Muscle of leg (tissue), 16 donors: Measurements from ENCODE around the gene GJB5. TPM values are rescaled to one million over a fixed set of nuclear protein-coding genes. Genes with fewer than 3 reads are reported as not detected.

Experiments used
- DNase-seq: peaks from one replicate; pipeline ENCODE4 v3.0.0; 2013
- H3K27ac ChIP-seq: one replicate; pipeline ENCODE4 v1.5.1; 2013; ENCODE audit warnings: mild to moderate bottlenecking, low read length, control low read depth
- H3K27me3 ChIP-seq: one replicate; pipeline ENCODE4 v1.6.1; 2013; ENCODE audit warnings: low read length; ENCODE audit not compliant: control insufficient read depth, insufficient read depth
- H3K36me3 ChIP-seq: one replicate; pipeline ENCODE4 v1.6.1; 2013; ENCODE audit warnings: low read length; ENCODE audit not compliant: control insufficient read depth, insufficient read depth
- H3K4me1 ChIP-seq: one replicate; pipeline ENCODE4 v1.6.1; 2013; ENCODE audit warnings: low read length; ENCODE audit not compliant: control insufficient read depth, insufficient read depth
- H3K4me3 ChIP-seq: one replicate; pipeline ENCODE4 v1.5.1; 2013; ENCODE audit warnings: low read length, control low read depth
- H3K9me3 ChIP-seq: replicated peaks from 2 replicates; pipeline ENCODE4 v1.6.1; 2013; ENCODE audit warnings: low read depth, low read length; ENCODE audit not compliant: control insufficient read depth
- WGBS: methylation state at CpG from one replicate; pipeline ENCODE4 v1.1.5; 2013; ENCODE audit warnings: missing lambda C conversion rate; ENCODE audit not compliant: insufficient coverage; 5-methylcytosine and 5-hydroxymethylcytosine counted together
- long read RNA-seq, 11 donors: transcript quantifications; one replicate each; lab custom pipeline, GENCODE V29; 2026
- polyA plus RNA-seq, 8 donors: library from polyadenylated mRNA; unstranded; fragments of 120-200 nt; gene quantifications; one replicate each; pipeline versions ENCODE4 v1.2.1 to v1.2.3, GENCODE V29; 2013; ENCODE audit warnings: inconsistent platforms in 1 of 8, low replicate concordance in 1 of 8; ENCODE audit not compliant: insufficient read length in 8 of 8, insufficient read depth in 1 of 8
- total RNA-seq: library from RNA; stranded (reverse); fragments of 120-200 nt; gene quantifications from one replicate; pipeline ENCODE4 v1.2.4, GENCODE V29; 2013

Gene GJB5
- not detected for total RNA-seq
- 1 to 10 TPM in 1 of 8 donors, under 1 TPM in 4, not detected in 3; 0.26 to 3.2 (median 0.29) TPM for polyA plus RNA-seq
- long read RNA-seq, donor 1 = 0 reads
- long read RNA-seq, donor 2 = 0 reads
- long read RNA-seq, donor 3 = 0 reads
- long read RNA-seq, donor 4 = 0 reads
- long read RNA-seq, donor 5 = 0 reads
- long read RNA-seq, donor 6 = 0 reads
- long read RNA-seq, donor 7 = 0 reads
- long read RNA-seq, donor 8 = 0 reads
- long read RNA-seq, donor 9 = 0 reads
- long read RNA-seq, donor 10 = 0 reads
- long read RNA-seq, donor 11 = 0 reads

DNA sequence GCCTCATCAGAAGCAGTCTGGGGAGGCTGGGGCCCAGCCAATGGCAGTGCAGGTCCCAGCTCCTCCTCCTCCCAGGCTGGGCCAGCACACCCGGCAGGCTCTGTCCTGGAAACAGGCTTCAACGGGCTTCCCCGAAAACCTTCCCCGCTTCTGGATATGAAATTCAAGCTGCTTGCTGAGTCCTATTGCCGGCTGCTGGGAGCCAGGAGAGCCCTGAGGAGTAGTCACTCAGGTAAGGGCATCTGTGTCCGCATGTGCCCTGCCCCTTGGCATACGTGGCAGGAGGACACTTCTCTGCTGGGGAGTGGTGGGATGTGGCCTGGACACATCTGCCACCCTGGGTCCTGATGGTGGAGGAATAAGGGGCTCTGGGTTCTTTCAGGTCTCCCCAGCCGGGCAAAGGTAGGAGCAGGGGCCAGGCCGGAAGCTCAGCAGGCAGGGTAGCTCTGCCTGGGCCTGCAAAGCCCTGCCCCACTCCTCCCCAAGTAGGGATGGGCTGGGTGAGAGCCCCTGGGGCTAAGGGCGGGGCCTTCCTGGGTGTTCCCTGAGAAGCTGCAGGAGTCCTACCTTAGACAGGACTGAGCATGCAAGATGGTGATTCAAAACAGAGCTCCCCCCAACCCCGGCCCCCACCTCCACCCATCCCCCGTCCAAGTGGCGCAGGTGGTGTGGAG lies at the start of gene GJB5:
Gene GJB5 (plus strand): TSS at position 84 of the 674 bp plus-strand sequence. CDS start 2,284 bp downstream, outside the sequence.
- Histone ChIP-seq H3K4me1 (no peaks in the 10 kb centered on the region), H3K4me3 (no peak within 1 kb of the TSS), H3K27ac (no peak within 1 kb of the TSS), H3K36me3 (no peaks in the 10 kb centered on the region), H3K9me3 (no peaks in the 10 kb centered on the region), H3K27me3 (no peaks in the 10 kb centered on the region)
- 20% methylated on average over 6 of the region's 13 CpGs for WGBS
- DNase-seq = no peak

GRCh38 chr1:34705077-34705476 lies 49.8 kb upstream of the GJB5 start:
- H3K9me3 ChIP-seq = no peaks in the 10 kb centered on the region
- no peaks in the 10 kb centered on the region for H3K4me1 ChIP-seq
- no peak overlapping the region for H3K4me3 ChIP-seq
- H3K27ac ChIP-seq = no peak overlapping the region
- peaks cover 7% of the 10 kb centered on the region for H3K27me3 ChIP-seq
- no peak for DNase-seq
- H3K36me3 ChIP-seq = no peaks in the 10 kb centered on the region
- WGBS = 17% methylated on average over 2 of the region's 3 CpGs

DNA sequence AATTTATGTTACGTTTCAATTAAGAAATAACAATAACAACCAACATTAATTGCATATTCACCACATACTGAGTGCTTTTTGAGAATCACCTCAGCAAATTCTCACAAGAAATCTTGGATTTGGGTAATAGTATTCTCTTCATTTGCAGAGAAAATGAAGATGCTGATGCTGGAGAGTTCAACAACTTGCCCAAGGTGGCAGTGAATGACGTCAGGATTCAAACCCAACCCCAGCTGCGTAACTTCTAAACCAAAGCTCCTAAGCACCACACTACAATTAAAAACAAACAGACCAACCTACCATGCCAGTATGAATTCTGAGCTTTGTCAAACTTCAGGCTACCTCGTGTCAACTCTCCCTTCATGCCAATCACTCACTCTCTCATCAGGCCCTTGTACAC lies 46.7 kb upstream of the GJB5 start:
- 79% methylated on average over 3 of the region's 4 CpGs for WGBS
- Histone ChIP-seq H3K4me1 (peaks cover 13% of the 10 kb centered on the region), H3K4me3 (no peak overlapping the region), H3K27me3 (peaks cover 7% of the 10 kb centered on the region), H3K27ac (no peak overlapping the region), H3K9me3 (no peaks in the 10 kb centered on the region), H3K36me3 (no peaks in the 10 kb centered on the region)
- DNase-seq = no peak

DNA sequence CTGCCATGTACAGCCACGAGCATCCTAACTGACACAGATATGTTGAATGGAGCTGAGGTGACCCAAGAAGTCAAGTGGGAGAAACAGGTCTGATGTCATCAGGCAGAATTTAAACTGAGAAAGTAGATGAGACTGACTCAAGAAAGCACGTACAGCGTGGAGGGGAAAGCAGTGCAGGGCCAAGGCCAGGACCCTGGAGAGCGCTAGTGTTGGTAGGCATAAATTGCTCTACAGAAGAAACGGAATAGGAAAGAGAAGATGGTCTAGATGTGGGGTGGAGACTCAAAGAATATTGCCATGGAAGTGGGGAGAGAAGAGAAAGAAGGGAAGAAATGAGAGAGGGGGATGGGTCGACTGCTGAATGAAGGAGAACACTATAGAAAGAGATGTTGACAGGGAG lies 45.3 kb upstream of the GJB5 start:
- Histone ChIP-seq H3K9me3 (no peaks in the 10 kb centered on the region), H3K27ac (no peak overlapping the region), H3K36me3 (no peaks in the 10 kb centered on the region), H3K4me3 (no peak overlapping the region), H3K27me3 (peaks cover 7% of the 10 kb centered on the region), H3K4me1 (peaks cover 20% of the 10 kb centered on the region)
- peak; percentile 18 for DNase-seq
- 39% methylated on average over 6 of the region's 6 CpGs for whole genome bisulfite sequencing

DNA sequence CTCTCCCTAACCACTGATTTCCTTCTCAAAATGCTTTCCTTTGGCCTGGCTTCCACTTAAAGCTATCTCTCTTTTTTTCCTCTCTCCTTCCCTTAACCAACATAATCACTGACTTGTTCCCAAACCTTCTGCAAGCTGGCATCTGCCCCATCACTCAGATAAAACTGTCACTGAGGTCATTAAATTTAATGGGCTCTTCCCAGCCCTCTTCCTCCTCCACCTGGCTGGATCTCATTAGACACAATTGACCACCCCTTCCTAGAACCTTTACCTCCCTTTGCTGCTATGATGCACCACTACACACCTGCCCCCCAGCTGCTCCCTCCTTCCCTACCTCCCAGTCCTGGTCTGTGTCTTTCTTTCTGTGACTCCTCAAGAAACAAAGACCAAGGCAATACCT lies 44.0 kb upstream of the GJB5 start:
- H3K9me3 ChIP-seq = no peaks in the 10 kb centered on the region
- DNase-seq = no peak
- no peaks in the 10 kb centered on the region for H3K36me3 ChIP-seq
- no peak overlapping the region for H3K27ac ChIP-seq
- no peak overlapping the region for H3K4me3 ChIP-seq
- H3K27me3 ChIP-seq = peaks cover 3% of the 10 kb centered on the region
- H3K4me1 ChIP-seq = peaks cover 20% of the 10 kb centered on the region

- H3K4me1 ChIP-seq = peaks cover 20% of the 10 kb centered on the region
- no peak overlapping the region for H3K4me3 ChIP-seq
- no peaks in the 10 kb centered on the region for H3K36me3 ChIP-seq
- no peaks in the 10 kb centered on the region for H3K9me3 ChIP-seq
- H3K27ac ChIP-seq = no peak overlapping the region
- DNase-seq = peak; percentile 37
- H3K27me3 ChIP-seq = no peaks in the 10 kb centered on the region
- no CpG with 5 or more reads among the region's 4 CpGs for WGBS
These were observed 43.4 kb upstream of the GJB5 start for GRCh38 chr1:34711485-34711884.

- H3K27ac ChIP-seq = no peak overlapping the region
- H3K36me3 ChIP-seq = no peaks in the 10 kb centered on the region
- H3K4me3 ChIP-seq = no peak overlapping the region
- whole genome bisulfite sequencing = 21% methylated on average over 4 of the region's 7 CpGs
- peaks cover 20% of the 10 kb centered on the region for H3K4me1 ChIP-seq
- H3K27me3 ChIP-seq = no peaks in the 10 kb centered on the region
- H3K9me3 ChIP-seq = no peaks in the 10 kb centered on the region
- DNase-seq = peak; percentile 66
These were observed 42.7 kb upstream of the GJB5 start for GRCh38 chr1:34712007-34712688.

DNA sequence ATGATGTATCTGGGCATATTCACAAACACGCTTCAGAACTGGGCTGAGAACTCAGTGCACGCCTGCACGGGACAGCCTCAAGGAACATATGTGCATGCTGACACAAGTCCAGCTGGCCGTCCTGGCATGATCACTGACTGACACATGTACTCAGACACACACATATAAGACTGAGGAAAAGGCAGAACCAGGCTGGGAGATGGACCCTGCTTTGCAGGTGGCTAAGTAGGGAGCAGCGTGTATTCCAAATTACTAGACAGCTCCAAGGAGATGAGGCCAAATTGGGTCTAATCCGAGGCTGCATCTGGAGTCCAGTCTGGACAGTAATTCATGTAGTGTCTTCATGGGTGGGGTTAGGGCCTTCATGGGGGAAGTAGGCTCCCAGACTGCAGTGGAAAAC lies 41.4 kb upstream of the GJB5 start:
- peaks cover 20% of the 10 kb centered on the region for H3K4me1 ChIP-seq
- H3K36me3 ChIP-seq = no peaks in the 10 kb centered on the region
- WGBS = 35% methylated on average over 3 of the region's 6 CpGs
- H3K4me3 ChIP-seq = no peak overlapping the region
- no peaks in the 10 kb centered on the region for H3K27me3 ChIP-seq
- no peak overlapping the region for H3K27ac ChIP-seq
- peak; percentile 92 for DNase-seq
- H3K9me3 ChIP-seq = no peaks in the 10 kb centered on the region

DNA sequence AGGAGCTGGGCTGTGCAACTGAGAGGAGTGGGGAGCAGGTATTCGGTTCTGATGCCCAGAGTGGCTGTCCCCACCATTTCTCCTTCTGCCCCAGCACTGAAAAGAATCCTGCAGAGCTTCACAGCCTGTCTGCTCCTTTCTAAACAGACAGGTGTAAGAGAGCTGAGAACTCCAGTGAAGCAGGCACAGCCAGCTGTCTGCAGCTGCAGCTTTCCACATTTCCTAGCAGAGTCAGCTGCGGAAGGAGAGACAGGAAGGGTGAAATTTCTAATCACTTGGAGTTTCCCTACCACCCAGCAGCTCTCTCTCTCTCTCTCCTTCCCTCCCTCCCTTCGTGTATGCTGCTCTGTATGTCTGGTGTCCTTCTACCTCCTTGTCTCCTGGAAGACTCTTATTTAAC lies 40.5 kb upstream of the GJB5 start:
- peak; percentile 62 for DNase-seq
- no peak overlapping the region for H3K4me3 ChIP-seq
- WGBS = 0% methylated on average over 2 of the region's 3 CpGs
- peaks cover 20% of the 10 kb centered on the region for H3K4me1 ChIP-seq
- no peaks in the 10 kb centered on the region for H3K36me3 ChIP-seq
- H3K27me3 ChIP-seq = no peaks in the 10 kb centered on the region
- H3K27ac ChIP-seq = no peak overlapping the region
- no peaks in the 10 kb centered on the region for H3K9me3 ChIP-seq

- no peaks in the 10 kb centered on the region for H3K27me3 ChIP-seq
- 80% methylated on average over 1 of the region's 3 CpGs for WGBS
These were observed 39.7 kb upstream of the GJB5 start for GRCh38 chr1:34715139-34715538.

More at GRCh38 chr1:34715139-34715538, 39.7 kb upstream of the GJB5 start:
- no peaks in the 10 kb centered on the region for H3K36me3 ChIP-seq
- H3K4me3 ChIP-seq = no peak overlapping the region
- H3K4me1 ChIP-seq = peaks cover 20% of the 10 kb centered on the region
- DNase-seq = no peak
- H3K27ac ChIP-seq = no peak overlapping the region
- H3K9me3 ChIP-seq = no peaks in the 10 kb centered on the region
